B cell (primary cell): ENCODE results near the gene SUSD4. TPM values are rescaled to one million over a fixed set of nuclear protein-coding genes. Genes with fewer than 3 reads are reported as not detected.

ENCODE experiments used
- ATAC-seq: fragments of 200-7000 bp; cut with Tn5 transposase; one replicate; pipeline ENCODE4 v1.10.0; 2021; ENCODE audit warnings: low read depth, mild to moderate bottlenecking, moderate number of reproducible peaks, moderate library complexity
- CTCF ChIA-PET: fragments of 350-600 bp; sonication (Branson Sonifier 250); formaldehyde crosslinking; loops from one replicate; lab custom pipeline; 2021; ENCODE audit warnings: antibody characterized with exemption, inconsistent platforms; lab: Charles Lee
- POLR2A ChIA-PET: fragments of 350-600 bp; sonication (Branson Sonifier 250); formaldehyde crosslinking; loops from one replicate; lab custom pipeline; 2021; ENCODE audit warnings: antibody characterized with exemption; lab: Charles Lee
- DNase-seq: peaks from one replicate; pipeline ENCODE4 v3.0.0; 2013
- H2AFZ ChIP-seq: 2 replicates; pipeline ENCODE4 v1.6.1; 2012; ENCODE audit warnings: mild to moderate bottlenecking, low read depth, low read length; ENCODE audit not compliant: insufficient read depth, poor library complexity, severe bottlenecking
- H3K27ac ChIP-seq, 2 donors: 1 replicate in 1 of 2; 2 replicates in 1 of 2; pipeline ENCODE4 v1.5.1; 2012 to 2013; ENCODE audit warnings: low read length in 2 of 2, mild to moderate bottlenecking in 2 of 2, moderate library complexity in 1 of 2
- H3K27me3 ChIP-seq, 4 experiments: fragments of 200-600 bp in 1 of 4; sonication (generic) in 1 of 4; replicated peaks in 1 of 4; 1 replicate in 2 of 4; 2 replicates in 2 of 4; pipeline versions ENCODE4 v1.6.1 to v1.7.0; 2013 to 2016; ENCODE audit warnings: low read length in 3 of 4, mild to moderate bottlenecking in 2 of 4, mixed read lengths in 1 of 4, moderate library complexity in 1 of 4; ENCODE audit not compliant: insufficient read depth in 4 of 4, control insufficient read depth in 3 of 4; ENCODE audit errors: control extremely low read depth in 1 of 4
- H3K36me3 ChIP-seq, 2 experiments: replicated peaks in 1 of 2; 1 replicate in 1 of 2; 2 replicates in 1 of 2; pipeline versions ENCODE4 v1.6.1 to v1.7.1; 2013; ENCODE audit warnings: low read length in 1 of 2; ENCODE audit not compliant: insufficient read depth in 2 of 2, control insufficient read depth in 1 of 2; ENCODE audit errors: control extremely low read depth in 1 of 2, extremely low read depth in 1 of 2
- H3K4me1 ChIP-seq, 2 donors: fragments of 200-600 bp in 1 of 2; sonication (generic) in 1 of 2; 1 replicate in 1 of 2; 2 replicates in 1 of 2; pipeline versions ENCODE4 v1.5.1 to v1.6.1; 2013 to 2017; ENCODE audit warnings: low read length in 2 of 2; ENCODE audit not compliant: control insufficient read depth in 2 of 2, insufficient read depth in 2 of 2
- H3K4me2 ChIP-seq: replicated peaks from 2 replicates; pipeline ENCODE3; 2012; ENCODE audit warnings: mild to moderate bottlenecking, low read depth, low read length; ENCODE audit not compliant: poor library complexity, severe bottlenecking
- H3K4me3 ChIP-seq, 5 experiments: fragments of 200-600 bp in 1 of 5; sonication (generic) in 1 of 5; 1 replicate in 3 of 5; 2 replicates in 2 of 5; pipeline versions ENCODE4 v1.5.1 to v1.7.0; 2011 to 2016; ENCODE audit warnings: low read length in 4 of 5, mild to moderate bottlenecking in 4 of 5, low read depth in 2 of 5, control low read depth in 1 of 5, moderate library complexity in 1 of 5; ENCODE audit not compliant: insufficient read depth in 1 of 5; ENCODE audit errors: control extremely low read depth in 1 of 5, extremely low read depth in 1 of 5
- H3K79me2 ChIP-seq: fragments of 200-600 bp; sonication (generic); one replicate; pipeline ENCODE4 v1.6.0; 2016; ENCODE audit warnings: low read length; ENCODE audit not compliant: control insufficient read depth, insufficient read depth
- H3K9ac ChIP-seq: fragments of 200-600 bp; sonication (generic); 2 replicates; pipeline ENCODE4 v1.6.1; 2017; ENCODE audit warnings: mild to moderate bottlenecking, low read length, moderate library complexity
- H3K9me3 ChIP-seq, 3 donors: one replicate each; pipeline versions ENCODE4 v1.6.1 to v1.7.1; 2013; ENCODE audit warnings: low read length in 2 of 3; ENCODE audit not compliant: control insufficient read depth in 2 of 3, insufficient read depth in 1 of 3; ENCODE audit errors: control extremely low read depth in 1 of 3
- H4K20me1 ChIP-seq: 2 replicates; pipeline ENCODE4 v1.6.0; 2012; ENCODE audit warnings: mild to moderate bottlenecking, low read length; ENCODE audit not compliant: insufficient read depth, control insufficient read depth, poor library complexity, severe bottlenecking
- H3K27ac Mint-ChIP-seq: one replicate; pipeline ENCODE4 v1.8.0; 2021; ENCODE audit warnings: mixed read lengths
- H3K27me3 Mint-ChIP-seq: one replicate; pipeline ENCODE4 v1.8.0; 2021; ENCODE audit warnings: mixed read lengths
- H3K4me1 Mint-ChIP-seq: one replicate; pipeline ENCODE4 v1.8.0; 2021; ENCODE audit warnings: mixed read lengths
- H3K4me3 Mint-ChIP-seq: one replicate; pipeline ENCODE4 v1.8.0; 2021; ENCODE audit warnings: mixed read lengths
- H3K9me3 Mint-ChIP-seq: one replicate; pipeline ENCODE4 v1.8.0; 2022; ENCODE audit warnings: mixed read lengths; ENCODE audit not compliant: insufficient read depth
- EZH2 ChIP-seq: IDR thresholded peaks from 2 replicates; pipeline ENCODE4 v1.6.1; 2012; ENCODE audit warnings: borderline replicate concordance, low read depth, mild to moderate bottlenecking, moderate library complexity, low read length; ENCODE audit not compliant: insufficient read depth, poor library complexity, severe bottlenecking
- WGBS: methylation state at CpG from one replicate; pipeline ENCODE4 v1.1.5; 2013; ENCODE audit warnings: missing lambda C conversion rate; ENCODE audit not compliant: insufficient coverage; 5-methylcytosine and 5-hydroxymethylcytosine counted together
- intact Hi-C: fragments of 100-400 bp; cut with micrococcal nuclease; formaldehyde crosslinking; loops from one replicate; pipeline ENCODE4 v1.10.0; 2022
- polyA plus RNA-seq: library from polyadenylated mRNA; depleted of rRNA; stranded (reverse); fragments of >200 nt; gene quantifications from 2 replicates; pipeline ENCODE4 v1.2.3, GENCODE V29; 2012
- total RNA-seq, 2 donors: library from RNA; stranded (reverse); fragments of 120-200 nt in 1 of 2; gene quantifications; 1 replicate in 1 of 2; 2 replicates in 1 of 2; pipeline versions ENCODE4 v1.2.3 to v1.2.4, GENCODE V29; 2013 to 2022
- TF ChIP-seq, protein P1 (sequence below): fragments of 200-600 bp; IDR thresholded peaks from one replicate; pipeline ENCODE4 v1.8.0; 2022; ENCODE audit warnings: antibody characterized with exemption, mild to moderate bottlenecking

The SUSD4 gene
- total and polyA plus RNA-seq, 2 donors (not counting 1 experiment from before 2014, with no cell fraction given): 0.13 TPM; not detected in 1

DNA sequence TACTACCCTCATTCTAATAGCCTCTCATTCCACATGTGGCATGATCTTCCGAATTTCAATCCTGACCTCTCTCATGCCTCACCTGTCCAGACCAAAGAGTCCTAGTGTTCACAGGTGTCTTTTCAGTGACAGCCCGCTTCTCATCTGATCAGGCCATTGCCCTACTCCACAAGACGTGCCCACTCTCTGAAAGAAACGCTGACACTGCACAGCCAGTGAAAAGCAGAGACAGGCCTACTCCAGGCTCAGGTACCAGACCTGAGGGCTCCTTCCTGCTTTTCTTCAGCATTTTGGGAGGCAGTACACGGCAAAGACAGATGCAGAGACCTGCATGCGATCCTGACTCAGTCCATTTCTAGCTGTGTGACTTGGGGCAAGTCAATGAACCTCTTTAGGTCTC, 43.0 kb downstream of the SUSD4 start:
- ChIA-PET POLR2A (no interaction called here), CTCF (no interaction called here)
- no peaks in the 10 kb centered on the region for H3K4me1 ChIP-seq
- H3K4me3 ChIP-seq: no peak overlapping the region
- TF ChIP-seq EZH2: no peak
- TF ChIP-seq, protein P1, sequence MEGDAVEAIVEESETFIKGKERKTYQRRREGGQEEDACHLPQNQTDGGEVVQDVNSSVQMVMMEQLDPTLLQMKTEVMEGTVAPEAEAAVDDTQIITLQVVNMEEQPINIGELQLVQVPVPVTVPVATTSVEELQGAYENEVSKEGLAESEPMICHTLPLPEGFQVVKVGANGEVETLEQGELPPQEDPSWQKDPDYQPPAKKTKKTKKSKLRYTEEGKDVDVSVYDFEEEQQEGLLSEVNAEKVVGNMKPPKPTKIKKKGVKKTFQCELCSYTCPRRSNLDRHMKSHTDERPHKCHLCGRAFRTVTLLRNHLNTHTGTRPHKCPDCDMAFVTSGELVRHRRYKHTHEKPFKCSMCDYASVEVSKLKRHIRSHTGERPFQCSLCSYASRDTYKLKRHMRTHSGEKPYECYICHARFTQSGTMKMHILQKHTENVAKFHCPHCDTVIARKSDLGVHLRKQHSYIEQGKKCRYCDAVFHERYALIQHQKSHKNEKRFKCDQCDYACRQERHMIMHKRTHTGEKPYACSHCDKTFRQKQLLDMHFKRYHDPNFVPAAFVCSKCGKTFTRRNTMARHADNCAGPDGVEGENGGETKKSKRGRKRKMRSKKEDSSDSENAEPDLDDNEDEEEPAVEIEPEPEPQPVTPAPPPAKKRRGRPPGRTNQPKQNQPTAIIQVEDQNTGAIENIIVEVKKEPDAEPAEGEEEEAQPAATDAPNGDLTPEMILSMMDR: no peak
- H3K27ac ChIP-seq: no peak overlapping the region
- H3K9me3 ChIP-seq: peaks cover 0 to 6% (median 0%) of the 10 kb centered on the region in 3 donors
- no peaks in the 10 kb centered on the region for H3K36me3 ChIP-seq
- Mint-ChIP-seq H3K4me1 (no peaks in the 10 kb centered on the region), H3K27me3 (peaks cover 25% of the 10 kb centered on the region), H3K9me3 (no peaks in the 10 kb centered on the region), H3K27ac (no peak overlapping the region), H3K4me3 (no peak overlapping the region)
- no peak overlapping the region for H3K4me2 ChIP-seq
- H2AFZ ChIP-seq: no peak overlapping the region
- no peak overlapping the region for H3K9ac ChIP-seq
- DNase-seq (no peak), ATAC-seq (no peak)
- intact Hi-C loops: no loop called here
- no peaks in the 10 kb centered on the region for H4K20me1 ChIP-seq
- H3K79me2 ChIP-seq: no peaks in the 10 kb centered on the region
- H3K27me3 ChIP-seq: peaks cover 0 to 2% (median 0%) of the 10 kb centered on the region in 4 experiments
- 96% methylated on average over 6 of the region's 6 CpGs for WGBS

DNA sequence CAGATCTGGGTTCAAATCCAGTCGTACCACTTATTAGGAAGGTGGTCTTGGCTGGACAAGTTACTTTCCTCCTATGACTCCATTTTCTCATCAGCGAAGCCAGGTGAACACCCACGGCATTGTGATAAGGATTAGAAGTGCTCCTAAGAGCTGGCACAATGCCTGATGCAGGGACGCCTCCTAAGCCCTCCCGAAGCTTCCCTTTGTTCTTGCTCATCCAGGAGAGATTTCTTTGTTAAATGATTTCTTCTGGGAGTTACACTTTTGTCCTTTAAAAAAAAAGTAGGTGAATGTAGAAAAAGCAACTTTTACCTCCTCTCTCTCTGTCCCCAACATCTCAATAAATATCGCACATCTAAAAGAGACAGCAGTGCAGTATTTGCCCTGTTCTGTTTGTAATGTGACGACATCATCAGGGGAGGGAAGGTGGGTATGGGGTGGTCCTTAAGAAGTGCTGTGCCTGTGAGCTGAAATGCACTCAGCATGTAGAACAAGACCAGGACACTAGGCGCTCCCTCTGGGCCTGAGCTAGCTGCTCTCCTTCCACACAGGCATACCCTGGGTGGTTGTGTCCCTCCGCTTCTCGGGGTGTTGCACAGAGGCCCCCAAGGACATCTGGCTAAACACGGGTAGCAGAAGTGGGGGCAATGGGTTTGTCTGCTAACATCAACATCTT, 43.9 kb downstream of the SUSD4 start:
- no peaks in the 10 kb centered on the region for H3K36me3 ChIP-seq
- ChIA-PET POLR2A (no interaction called here), CTCF (no interaction called here)
- 79% methylated on average over 4 of the region's 11 CpGs for WGBS
- H3K4me1 ChIP-seq: no peaks in the 10 kb centered on the region
- DNase-seq: no peak
- H3K4me2 ChIP-seq: no peak overlapping the region
- H3K27ac Mint-ChIP-seq: no peak overlapping the region
- peaks cover 0 to 6% (median 0%) of the 10 kb centered on the region in 3 donors for H3K9me3 ChIP-seq
- H3K27ac ChIP-seq: no peak overlapping the region
- H3K4me3 Mint-ChIP-seq: no peak overlapping the region
- H3K27me3 ChIP-seq: peaks cover 0 to 2% (median 0%) of the 10 kb centered on the region in 4 experiments
- peaks cover 25% of the 10 kb centered on the region for H3K27me3 Mint-ChIP-seq
- H3K4me3 ChIP-seq: no peak overlapping the region
- no peak for ATAC-seq
- H3K9ac ChIP-seq: no peak overlapping the region
- H4K20me1 ChIP-seq: no peaks in the 10 kb centered on the region
- H3K79me2 ChIP-seq: no peaks in the 10 kb centered on the region
- H2AFZ ChIP-seq: no peak overlapping the region
- no peaks in the 10 kb centered on the region for H3K9me3 Mint-ChIP-seq
- no peaks in the 10 kb centered on the region for H3K4me1 Mint-ChIP-seq
- TF ChIP-seq, protein P1: no peak
- TF ChIP-seq EZH2: no peak
- intact Hi-C loops: no loop called here
